Naive thymus-derived CD4-positive, alpha-beta T cell (primary cell): ENCODE data around the gene RNF146. TPM values are rescaled to one million over a fixed set of nuclear protein-coding genes. Genes with fewer than 3 reads are reported as not detected.
A peak's percentile ranks its signal among the peaks of the same experiment; 100 is the strongest.

Source experiments
- ATAC-seq: fragments of 150-1000 bp; cut with Tn5 transposase; 2 replicates; pipeline ENCODE4 v1.10.0; 2021; ENCODE audit warnings: mild to moderate bottlenecking, moderate library complexity
- CTCF ChIA-PET: fragments of 350-600 bp; sonication (Branson Sonifier 250); formaldehyde crosslinking; loops from one replicate; lab custom pipeline; 2021; ENCODE audit warnings: antibody characterized with exemption; lab: Charles Lee
- POLR2A ChIA-PET: fragments of 350-600 bp; sonication (Branson Sonifier 250); formaldehyde crosslinking; loops from one replicate; lab custom pipeline; 2021; ENCODE audit warnings: antibody characterized with exemption, inconsistent platforms; lab: Charles Lee
- DNase-seq, 9 donors: peaks; one replicate each; pipeline versions ENCODE4 v3.0.0 to v3.0.0-alpha.2; 2020 to 2022; ENCODE audit warnings: mixed read lengths in 1 of 9
- H3K27ac ChIP-seq: one replicate; pipeline ENCODE4 v1.7.0; 2013; ENCODE audit warnings: mild to moderate bottlenecking, low read depth, low read length, moderate library complexity
- H3K27me3 ChIP-seq, 2 donors: one replicate each; pipeline ENCODE4 v1.7.0; 2013; ENCODE audit warnings: low read length in 2 of 2, mild to moderate bottlenecking in 2 of 2, moderate library complexity in 2 of 2; ENCODE audit not compliant: control insufficient read depth in 2 of 2, insufficient read depth in 2 of 2
- H3K36me3 ChIP-seq, 3 experiments: 1 replicate in 2 of 3; 2 replicates in 1 of 3; pipeline ENCODE4 v1.7.0; 2013; ENCODE audit warnings: low read length in 3 of 3, mild to moderate bottlenecking in 3 of 3, moderate library complexity in 1 of 3; ENCODE audit not compliant: insufficient read depth in 3 of 3, control insufficient read depth in 2 of 3
- H3K4me1 ChIP-seq, 2 donors: one replicate each; pipeline ENCODE4 v1.7.0; 2013; ENCODE audit warnings: low read length in 2 of 2, mild to moderate bottlenecking in 2 of 2, moderate library complexity in 1 of 2; ENCODE audit not compliant: control insufficient read depth in 2 of 2, insufficient read depth in 2 of 2
- H3K4me3 ChIP-seq: 2 replicates; pipeline ENCODE4 v1.7.0; 2013; ENCODE audit warnings: mild to moderate bottlenecking, low read length
- H3K9me3 ChIP-seq, 3 experiments: 1 replicate in 2 of 3; 2 replicates in 1 of 3; pipeline ENCODE4 v1.7.0; 2013; ENCODE audit warnings: low read length in 3 of 3; ENCODE audit not compliant: control insufficient read depth in 2 of 3
- H3K27ac Mint-ChIP-seq, 9 donors: one replicate each; pipeline ENCODE4 v1.8.0; 2020 to 2022; ENCODE audit warnings: mixed read lengths in 9 of 9, mild to moderate bottlenecking in 8 of 9, moderate library complexity in 5 of 9, inconsistent platforms in 2 of 9
- H3K27me3 Mint-ChIP-seq, 5 donors: one replicate each; pipeline ENCODE4 v1.8.0; 2021 to 2022; ENCODE audit warnings: mixed read lengths in 5 of 5, mild to moderate bottlenecking in 1 of 5
- H3K36me3 Mint-ChIP-seq, 5 donors: one replicate each; pipeline ENCODE4 v1.8.0; 2020 to 2022; ENCODE audit warnings: mixed read lengths in 5 of 5, mild to moderate bottlenecking in 3 of 5, inconsistent platforms in 1 of 5
- H3K4me1 Mint-ChIP-seq, 7 donors: one replicate each; pipeline ENCODE4 v1.8.0; 2020 to 2022; ENCODE audit warnings: mixed read lengths in 7 of 7, mild to moderate bottlenecking in 3 of 7, inconsistent platforms in 1 of 7
- H3K4me3 Mint-ChIP-seq, 10 donors: one replicate each; pipeline ENCODE4 v1.8.0; 2020 to 2022; ENCODE audit warnings: mild to moderate bottlenecking in 10 of 10, mixed read lengths in 10 of 10, moderate library complexity in 6 of 10, inconsistent platforms in 2 of 10
- H3K9me3 Mint-ChIP-seq, 11 donors: one replicate each; pipeline ENCODE4 v1.8.0; 2020 to 2022; ENCODE audit warnings: mixed read lengths in 11 of 11, mild to moderate bottlenecking in 4 of 11, inconsistent platforms in 1 of 11, moderate library complexity in 1 of 11
- intact Hi-C, 2 donors: fragments of 100-400 bp; cut with micrococcal nuclease; formaldehyde crosslinking; loops; one replicate each; pipeline ENCODE4 v1.15.1; 2023
- polyA plus RNA-seq, 2 donors: library from polyadenylated mRNA; unstranded; fragments of 300-500 nt; fragmentation: Illumina TruSeq; gene quantifications; one replicate each; pipeline ENCODE4 v1.2.3, GENCODE V29; 2021
- total RNA-seq, 6 experiments: library from RNA in 5 of 6; stranded (reverse) in 5 of 6; gene quantifications; 1 replicate in 5 of 6; 2 replicates in 1 of 6; pipeline ENCODE4 v1.2.3 and lab custom pipeline; 2021 to 2026

Gene RNF146
- total and polyA plus RNA-seq, 7 experiments from 2014 or later, result 8.1 to 38.1 (median 20.2) TPM

DNA sequence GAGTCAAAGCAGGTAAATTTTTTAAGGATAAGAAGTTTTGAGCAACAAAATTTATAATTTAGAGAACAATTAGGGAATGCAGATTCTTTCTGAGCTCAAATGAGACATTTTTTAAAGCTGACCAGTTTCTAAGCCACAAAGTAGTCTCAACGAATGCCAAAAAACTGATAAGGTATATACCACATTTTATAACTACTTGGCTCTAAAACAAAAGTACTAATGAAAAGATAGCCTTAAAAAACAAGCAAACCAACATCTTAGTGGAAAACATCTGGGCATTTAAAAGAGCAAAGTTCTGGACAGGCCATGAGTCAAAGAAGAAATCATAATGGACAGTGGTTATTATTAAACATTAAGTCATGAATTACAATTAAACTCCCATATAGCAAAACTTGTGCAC is 23.2 kb upstream of the RNF146 start:
- H3K9me3 Mint-ChIP-seq, result peaks cover 0 to 2% (median 0%) of the 10 kb centered on the region in 11 donors
- H3K36me3 Mint-ChIP-seq, result no peaks in the 10 kb centered on the region
- CTCF ChIA-PET, result no interaction called here
- intact Hi-C loops, result no loop called here
- no peak overlapping the region for H3K27ac Mint-ChIP-seq
- no peaks in the 10 kb centered on the region for H3K4me1 ChIP-seq
- H3K36me3 ChIP-seq, result no peaks in the 10 kb centered on the region
- no peak overlapping the region for H3K4me3 ChIP-seq
- POLR2A ChIA-PET, result no interaction called here
- peaks cover 12 to 25% (median 15%) of the 10 kb centered on the region in 5 donors for H3K27me3 Mint-ChIP-seq
- H3K4me1 Mint-ChIP-seq, result no peaks in the 10 kb centered on the region
- H3K27ac ChIP-seq, result no peak overlapping the region
- H3K27me3 ChIP-seq, result peaks cover 0 to 3% of the 10 kb centered on the region in 2 donors
- H3K4me3 Mint-ChIP-seq, result no peak overlapping the region
- no peak for DNase-seq
- no peaks in the 10 kb centered on the region for H3K9me3 ChIP-seq
- no peak for ATAC-seq

DNA sequence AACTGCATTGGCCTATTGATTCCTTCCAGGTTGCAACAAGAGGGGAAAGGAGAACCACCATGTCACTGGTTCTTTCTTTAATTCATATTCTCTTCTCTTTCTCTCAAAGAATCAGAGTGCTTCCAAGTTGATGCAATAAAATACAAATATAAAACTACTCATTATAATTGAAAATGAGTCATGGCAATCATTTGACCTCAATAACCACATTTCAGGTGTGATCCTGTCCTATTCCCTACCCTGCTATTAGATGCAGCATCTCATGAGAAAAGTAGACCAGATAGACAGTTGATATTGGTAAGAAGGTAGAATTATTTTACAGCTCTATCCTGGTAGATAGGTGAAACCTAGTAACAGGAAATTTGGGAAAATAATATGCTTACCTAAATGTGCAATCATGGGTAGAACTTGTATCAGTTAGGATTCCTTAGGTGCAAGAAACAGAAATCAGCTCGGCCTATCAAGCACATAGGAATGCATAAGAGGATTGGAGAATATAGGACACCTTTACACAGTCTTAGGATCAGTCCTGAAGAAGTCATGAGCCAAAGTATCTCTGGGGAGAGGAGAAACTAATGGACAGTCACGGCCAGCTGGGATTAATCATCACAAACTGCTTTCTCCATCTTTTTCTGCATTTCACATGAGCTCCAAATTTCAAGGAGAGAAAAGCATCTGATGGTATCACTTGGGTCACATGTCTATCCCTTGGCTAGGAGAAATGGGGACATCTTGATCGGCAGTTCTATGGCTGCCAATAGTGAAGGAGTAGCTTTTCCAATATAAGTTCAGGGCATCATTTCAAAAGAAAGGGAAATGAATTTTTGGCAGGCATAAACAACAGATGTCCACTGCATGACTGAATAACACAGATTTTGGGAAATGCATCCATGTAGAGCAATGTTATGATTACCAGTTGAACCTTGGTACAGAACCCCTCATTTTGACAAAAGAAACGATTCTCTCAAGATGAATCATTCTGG is 19.3 kb upstream of the RNF146 start:
- Mint-ChIP-seq H3K4me3 (no peak overlapping the region), H3K9me3 (no peaks in the 10 kb centered on the region), H3K27ac (no peak overlapping the region), H3K4me1 (no peaks in the 10 kb centered on the region), H3K27me3 (peaks cover 0 to 12% (median 8%) of the 10 kb centered on the region in 5 donors), H3K36me3 (no peaks in the 10 kb centered on the region)
- POLR2A ChIA-PET, result no interaction called here
- ATAC-seq, result no peak
- Histone ChIP-seq H3K27ac (no peak overlapping the region), H3K9me3 (no peaks in the 10 kb centered on the region), H3K27me3 (peaks cover 0 to 3% of the 10 kb centered on the region in 2 donors), H3K4me1 (no peaks in the 10 kb centered on the region), H3K36me3 (no peaks in the 10 kb centered on the region), H3K4me3 (no peak overlapping the region)
- no peak for DNase-seq
- intact Hi-C loops, result no loop called here
- CTCF ChIA-PET, result interaction anchor here (0.8 kb wide), 1 partner anchor 9 kb away, joined by 3 read pairs; no protein-coding TSS in a partner anchor

DNA sequence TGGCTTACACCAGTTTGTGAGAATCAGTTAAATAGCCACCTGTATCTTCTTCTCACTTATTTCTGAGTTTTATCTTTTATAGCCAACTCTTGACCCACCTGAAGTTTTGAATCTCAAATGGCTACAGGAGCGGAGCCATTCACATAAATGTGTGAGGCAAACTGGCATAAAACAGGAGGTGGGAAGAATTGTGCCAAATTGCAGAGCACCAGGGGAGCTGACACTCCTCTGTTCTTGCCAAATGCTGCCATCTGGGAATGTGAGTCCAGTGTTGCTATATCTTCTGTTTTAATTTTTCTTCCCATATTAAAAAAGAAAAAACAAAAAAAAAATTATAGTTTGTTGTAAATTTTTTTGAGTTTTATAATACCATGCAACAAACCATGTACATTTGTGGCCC is 17.0 kb upstream of the RNF146 start:
- Mint-ChIP-seq H3K4me3 (no peak overlapping the region), H3K4me1 (no peaks in the 10 kb centered on the region), H3K9me3 (no peaks in the 10 kb centered on the region), H3K36me3 (no peaks in the 10 kb centered on the region), H3K27ac (no peak overlapping the region), H3K27me3 (peaks cover 6 to 22% (median 6%) of the 10 kb centered on the region in 5 donors)
- no peaks in the 10 kb centered on the region for H3K36me3 ChIP-seq
- intact Hi-C loops, result no loop called here
- ChIA-PET POLR2A (no interaction called here), CTCF (no interaction called here)
- H3K9me3 ChIP-seq, result no peaks in the 10 kb centered on the region
- H3K4me3 ChIP-seq, result no peak overlapping the region
- no peak for DNase-seq
- H3K27me3 ChIP-seq, result peaks cover 0 to 3% of the 10 kb centered on the region in 2 donors
- H3K4me1 ChIP-seq, result no peaks in the 10 kb centered on the region
- H3K27ac ChIP-seq, result no peak overlapping the region
- no peak for ATAC-seq

DNA sequence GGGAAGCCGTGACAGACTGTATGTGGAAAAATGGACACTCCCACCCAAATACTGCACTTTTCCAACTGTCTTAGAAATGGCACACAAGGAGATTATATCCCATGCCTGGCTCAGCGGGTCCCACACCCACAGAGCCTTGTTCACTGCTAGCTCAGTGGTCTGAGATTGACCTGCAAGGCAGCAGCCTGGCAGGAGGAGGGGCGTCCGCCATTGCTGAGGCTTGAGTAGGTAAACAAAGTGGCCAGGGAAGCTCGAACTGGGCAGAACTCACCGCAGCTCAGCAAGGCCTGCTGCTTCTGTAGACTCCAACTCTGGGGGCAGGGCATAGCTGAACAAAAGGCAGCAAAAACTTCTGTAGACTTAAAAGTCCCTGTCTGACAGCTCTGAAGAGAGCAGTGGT is 11.4 kb upstream of the RNF146 start:
- Mint-ChIP-seq H3K4me3 (no peak overlapping the region), H3K27me3 (peaks cover 6 to 21% (median 11%) of the 10 kb centered on the region in 5 donors), H3K27ac (no peak overlapping the region), H3K36me3 (no peaks in the 10 kb centered on the region), H3K4me1 (no peaks in the 10 kb centered on the region), H3K9me3 (no peaks in the 10 kb centered on the region)
- no peak overlapping the region for H3K4me3 ChIP-seq
- POLR2A ChIA-PET, result no interaction called here
- no peak for ATAC-seq
- no peaks in the 10 kb centered on the region for H3K36me3 ChIP-seq
- H3K27ac ChIP-seq, result no peak overlapping the region
- intact Hi-C loops, result no loop called here
- no peaks in the 10 kb centered on the region for H3K9me3 ChIP-seq
- CTCF ChIA-PET, result interaction anchor here (0.6 to 1.3 kb wide), 4 partner anchors 9 to 1463 kb away, joined by 3 to 4 read pairs (median 3); partner anchors contain the start of gene RNF146
- no peaks in the 10 kb centered on the region for H3K4me1 ChIP-seq
- H3K27me3 ChIP-seq, result no peaks in the 10 kb centered on the region
- no peak for DNase-seq

DNA sequence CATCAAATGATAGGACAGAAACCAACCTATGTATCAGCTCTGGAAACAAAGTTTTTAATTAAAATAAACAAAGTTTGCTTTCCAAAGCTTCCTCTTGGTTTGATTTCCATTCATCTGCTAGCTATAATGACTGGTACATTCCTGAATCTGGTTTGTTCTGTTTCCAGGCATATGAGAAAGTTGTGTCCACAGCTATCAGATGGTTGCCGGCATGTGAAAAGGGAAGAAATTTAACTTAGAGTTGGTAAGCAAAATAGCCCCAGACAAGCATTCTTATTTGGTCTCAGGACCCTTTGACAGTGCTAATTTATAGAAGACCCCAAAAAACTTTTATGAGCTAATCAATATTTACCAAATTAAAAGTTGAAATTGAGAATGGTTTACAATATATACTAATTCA is 3.8 kb upstream of the RNF146 start:
- Histone ChIP-seq H3K27ac (no peak overlapping the region), H3K9me3 (no peaks in the 10 kb centered on the region), H3K36me3 (peaks cover 0 to 7% (median 0%) of the 10 kb centered on the region in 3 experiments), H3K27me3 (no peaks in the 10 kb centered on the region), H3K4me1 (peaks cover under 1% of the 10 kb centered on the region in 2 donors), H3K4me3 (no peak overlapping the region)
- ATAC-seq (no peak), DNase-seq (no peak)
- Mint-ChIP-seq H3K4me1 (peaks cover 7 to 22% (median 12%) of the 10 kb centered on the region in 7 donors), H3K36me3 (peaks cover 0 to 8% (median 1%) of the 10 kb centered on the region in 5 donors), H3K27ac (no peak overlapping the region), H3K9me3 (peaks cover 0 to 1% (median 0%) of the 10 kb centered on the region in 11 donors), H3K4me3 (no peak overlapping the region), H3K27me3 (peaks cover 0 to 40% (median 6%) of the 10 kb centered on the region in 5 donors)
- intact Hi-C loops, result loop anchor here (10.0 kb wide), 2 partner anchors 1278 to 1518 kb away; partner anchors contain the start of genes HEY2 (in 1 of the 2) and TRMT11 (in 1 of the 2)
- ChIA-PET POLR2A (interaction anchor here (0.7 kb wide), 1 partner anchor 43 kb away, joined by 3 read pairs; no protein-coding TSS in a partner anchor), CTCF (interaction anchor here (0.5 to 0.6 kb wide), 4 partner anchors 9 to 1247 kb away, joined by 3 to 4 read pairs (median 3); no protein-coding TSS in a partner anchor)

DNA sequence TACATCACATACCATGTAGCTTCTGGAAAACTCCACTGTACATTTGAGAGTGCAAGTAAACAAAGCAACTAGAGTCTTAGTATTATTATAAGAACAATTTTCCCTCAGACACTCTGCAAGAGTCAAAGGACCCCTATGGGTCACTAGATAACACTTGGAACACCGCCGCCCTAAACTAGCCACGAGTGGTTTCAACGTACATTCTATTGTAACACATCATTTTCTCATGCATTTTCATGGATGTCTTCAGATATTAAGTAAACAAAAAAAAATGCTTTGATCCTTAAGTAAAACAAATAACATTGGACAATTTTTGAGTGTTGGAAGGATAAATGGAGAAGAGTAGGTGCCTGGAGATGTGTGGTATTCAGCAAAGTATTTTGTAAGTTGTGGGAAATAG is 3.2 kb upstream of the RNF146 start:
- no peak overlapping the region for H3K27ac Mint-ChIP-seq
- peaks cover 0 to 8% (median 2%) of the 10 kb centered on the region in 5 donors for H3K36me3 Mint-ChIP-seq
- H3K4me3 ChIP-seq, result no peak overlapping the region
- no peak for ATAC-seq
- H3K27me3 ChIP-seq, result no peaks in the 10 kb centered on the region
- peaks cover 12 to 28% (median 18%) of the 10 kb centered on the region in 7 donors for H3K4me1 Mint-ChIP-seq
- no peak overlapping the region for H3K27ac ChIP-seq
- intact Hi-C loops, result loop anchor here (10.0 kb wide), 2 partner anchors 1279 to 1519 kb away; partner anchors contain the start of genes HEY2 (in 1 of the 2) and TRMT11 (in 1 of the 2)
- peaks cover 6% of the 10 kb centered on the region in 2 donors for H3K4me1 ChIP-seq
- DNase-seq, result no peak
- H3K9me3 ChIP-seq, result no peaks in the 10 kb centered on the region
- peaks cover 0 to 40% (median 6%) of the 10 kb centered on the region in 5 donors for H3K27me3 Mint-ChIP-seq
- ChIA-PET POLR2A (interaction anchor here (0.7 kb wide), 1 partner anchor 44 kb away, joined by 3 read pairs; no protein-coding TSS in a partner anchor), CTCF (interaction anchor here (0.6 kb wide), 2 partner anchors 10 to 134 kb away, joined by 3 to 4 read pairs; no protein-coding TSS in a partner anchor)
- peak overlapping the region in 1 of 10 donors; percentile 22 for H3K4me3 Mint-ChIP-seq
- H3K36me3 ChIP-seq, result peaks cover 0 to 7% (median 0%) of the 10 kb centered on the region in 3 experiments
- H3K9me3 Mint-ChIP-seq, result peaks cover 0 to 1% (median 0%) of the 10 kb centered on the region in 11 donors
